ENCODE measurements around the gene HOMER2.

Gene HOMER2

DNA sequence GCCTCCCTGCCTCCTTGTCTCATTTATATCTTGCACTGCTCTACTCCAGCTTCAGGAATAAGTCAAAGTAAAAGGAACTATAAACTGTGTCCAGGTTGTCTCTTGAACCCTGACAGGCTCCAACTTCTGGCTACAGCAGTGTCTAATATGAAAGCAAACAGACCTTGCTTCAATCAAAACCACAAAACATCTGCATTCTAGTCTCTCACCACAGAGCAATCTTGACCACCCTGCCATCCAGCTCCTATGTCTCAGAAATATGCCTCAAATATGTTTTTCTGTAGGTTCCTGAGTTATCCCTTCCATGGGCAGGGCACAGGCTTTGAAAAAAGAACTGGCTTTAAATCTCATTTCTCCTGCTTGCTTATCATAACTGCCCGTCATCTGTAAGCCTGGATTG is 20.5 kb upstream of the HOMER2 start:
- TF ChIP-seq, protein P1, sequence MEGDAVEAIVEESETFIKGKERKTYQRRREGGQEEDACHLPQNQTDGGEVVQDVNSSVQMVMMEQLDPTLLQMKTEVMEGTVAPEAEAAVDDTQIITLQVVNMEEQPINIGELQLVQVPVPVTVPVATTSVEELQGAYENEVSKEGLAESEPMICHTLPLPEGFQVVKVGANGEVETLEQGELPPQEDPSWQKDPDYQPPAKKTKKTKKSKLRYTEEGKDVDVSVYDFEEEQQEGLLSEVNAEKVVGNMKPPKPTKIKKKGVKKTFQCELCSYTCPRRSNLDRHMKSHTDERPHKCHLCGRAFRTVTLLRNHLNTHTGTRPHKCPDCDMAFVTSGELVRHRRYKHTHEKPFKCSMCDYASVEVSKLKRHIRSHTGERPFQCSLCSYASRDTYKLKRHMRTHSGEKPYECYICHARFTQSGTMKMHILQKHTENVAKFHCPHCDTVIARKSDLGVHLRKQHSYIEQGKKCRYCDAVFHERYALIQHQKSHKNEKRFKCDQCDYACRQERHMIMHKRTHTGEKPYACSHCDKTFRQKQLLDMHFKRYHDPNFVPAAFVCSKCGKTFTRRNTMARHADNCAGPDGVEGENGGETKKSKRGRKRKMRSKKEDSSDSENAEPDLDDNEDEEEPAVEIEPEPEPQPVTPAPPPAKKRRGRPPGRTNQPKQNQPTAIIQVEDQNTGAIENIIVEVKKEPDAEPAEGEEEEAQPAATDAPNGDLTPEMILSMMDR (conservative IDR thresholded peaks at IDR 0.05), result no peak
- TF ChIP-seq ZFX (IDR thresholded peaks at IDR 0.05), result no peak
- H3K27ac ChIP-seq, result no peak overlapping the region

DNA sequence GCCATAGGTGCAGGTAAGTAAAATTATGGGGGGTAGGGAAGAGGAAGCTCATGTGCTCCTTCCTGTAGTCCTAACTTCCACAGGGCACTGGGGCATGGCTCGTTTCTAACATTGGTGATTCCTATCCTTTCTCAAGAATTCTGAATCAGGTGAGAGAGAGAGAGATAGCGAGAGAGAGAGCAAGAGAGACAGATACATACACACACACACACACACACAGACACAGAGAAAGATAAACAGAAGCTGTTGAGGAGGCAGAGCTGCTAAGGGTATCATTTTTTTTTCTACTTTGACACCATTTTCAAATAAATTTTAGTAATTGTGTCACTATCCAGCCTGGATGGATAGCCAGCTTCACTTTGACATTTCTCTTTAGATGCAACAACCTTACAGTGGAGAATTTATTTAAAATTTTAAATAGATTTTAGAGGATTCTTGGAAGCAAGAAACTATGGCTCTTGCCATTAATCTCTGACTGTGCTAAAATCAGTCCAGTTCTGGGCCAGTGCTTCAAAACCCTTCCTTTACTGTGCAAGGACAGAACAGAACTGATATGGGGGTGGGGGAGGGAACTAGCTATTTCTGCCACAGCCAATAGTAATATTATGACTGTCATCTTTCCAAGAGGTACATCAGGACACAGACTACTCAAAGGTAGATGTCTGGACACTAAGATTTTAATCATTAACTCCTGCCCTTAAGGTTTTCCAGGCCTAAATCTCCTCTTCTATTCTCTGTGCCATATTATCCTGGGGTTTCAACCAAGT is 18.9 kb upstream of the HOMER2 start:
- TF ChIP-seq ZFX (IDR thresholded peaks at IDR 0.05), result no peak
- TF ChIP-seq, protein P1 (conservative IDR thresholded peaks at IDR 0.05), result no peak
- no peak overlapping the region for H3K27ac ChIP-seq

DNA sequence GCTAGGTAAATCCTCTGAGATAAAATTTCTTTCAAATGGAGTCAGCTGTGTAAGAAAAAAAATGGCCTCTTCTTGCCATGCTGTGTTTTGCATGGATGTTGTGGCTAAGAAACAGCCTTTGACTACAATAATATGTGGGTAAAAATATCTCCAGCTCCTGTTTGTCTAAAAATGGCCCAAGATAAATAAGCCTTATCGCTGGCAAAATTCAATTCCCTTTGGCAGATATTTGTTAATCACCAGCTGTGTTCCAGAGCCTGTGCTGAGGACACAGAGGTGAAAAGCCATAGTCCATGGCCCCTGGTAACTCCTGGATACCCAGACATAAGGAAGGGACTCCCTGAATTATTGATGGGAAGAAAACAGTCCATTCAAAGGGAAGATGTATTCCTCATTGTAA is 18.2 kb upstream of the HOMER2 start:
- TF ChIP-seq ZFX (IDR thresholded peaks at IDR 0.05), result no peak
- TF ChIP-seq, protein P1 (conservative IDR thresholded peaks at IDR 0.05), result no peak
- no peak overlapping the region for H3K27ac ChIP-seq

DNA sequence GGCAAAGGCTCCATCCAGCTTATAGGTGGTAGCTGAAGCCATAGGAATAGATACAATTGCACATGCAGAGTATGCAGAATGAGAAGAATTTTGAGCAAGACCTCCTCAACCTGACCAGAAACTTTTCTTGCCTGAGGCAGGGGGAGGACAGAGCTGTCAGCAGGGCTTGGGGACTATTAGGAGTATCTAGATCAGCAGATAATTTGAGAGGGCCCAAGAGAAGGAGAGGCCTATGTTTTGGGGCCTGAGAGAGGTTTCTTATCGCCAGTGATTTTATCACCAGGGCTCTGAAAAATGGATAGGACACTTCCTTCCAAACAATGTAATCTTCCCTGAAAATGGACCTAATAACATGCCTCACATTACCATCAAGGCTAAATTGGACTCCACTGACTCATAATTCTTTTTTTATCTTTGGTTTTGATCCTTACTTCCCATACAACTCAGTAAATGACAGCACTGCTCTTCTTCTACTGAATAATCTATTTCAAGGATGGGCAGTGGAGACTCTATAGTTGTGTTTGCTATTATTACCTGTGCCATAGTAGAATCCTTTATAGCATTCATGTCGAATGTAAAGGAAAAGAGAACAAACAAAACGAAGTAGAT is 17.7 kb upstream of the HOMER2 start:
- H3K27ac ChIP-seq, result no peak overlapping the region
- no peak for TF ChIP-seq ZFX (IDR thresholded peaks at IDR 0.05)
- TF ChIP-seq, protein P1 (conservative IDR thresholded peaks at IDR 0.05), result no peak

DNA sequence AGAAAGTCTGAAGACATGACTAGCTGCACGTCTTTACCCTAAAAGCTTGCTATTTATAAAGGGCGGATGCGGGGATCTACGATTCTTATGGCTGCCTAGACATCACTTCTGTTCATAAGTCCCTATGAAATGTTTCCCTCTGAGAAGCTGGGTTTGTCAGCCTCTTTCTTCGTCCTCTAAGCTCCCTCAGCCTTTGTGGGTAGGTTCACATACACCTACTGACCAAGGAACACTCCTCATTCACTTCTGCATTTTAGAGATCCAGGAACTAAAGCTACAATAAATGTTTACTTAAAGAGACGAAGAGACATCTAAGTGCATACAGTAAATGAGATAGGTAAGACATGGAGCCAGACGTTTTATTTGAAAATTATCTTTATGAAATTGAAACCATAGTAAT is 16.8 kb upstream of the HOMER2 start:
- no peak for TF ChIP-seq ZFX (IDR thresholded peaks at IDR 0.05)
- TF ChIP-seq, protein P1 (conservative IDR thresholded peaks at IDR 0.05), result no peak
- H3K27ac ChIP-seq, result no peak overlapping the region

DNA sequence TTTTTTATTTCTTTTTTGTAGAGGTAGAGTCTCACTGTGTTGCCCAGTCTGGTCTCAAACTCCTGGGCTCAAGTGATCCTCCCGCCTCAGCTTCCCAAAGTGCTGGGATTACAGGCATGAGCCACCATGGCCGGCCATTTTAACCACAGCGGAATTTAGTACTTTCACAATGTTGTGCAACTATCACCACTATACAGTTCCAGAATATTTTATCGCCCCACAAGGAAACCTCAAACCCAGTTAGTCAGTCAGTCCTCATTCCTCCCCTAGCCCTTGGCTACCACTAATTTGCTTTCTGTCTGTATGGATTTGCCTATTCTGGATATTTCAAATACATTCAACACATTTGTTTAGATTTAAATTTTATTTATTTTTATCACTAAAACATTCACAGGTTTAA is 15.5 kb upstream of the HOMER2 start:
- H3K27ac ChIP-seq, result no peak overlapping the region
- no peak for TF ChIP-seq ZFX (IDR thresholded peaks at IDR 0.05)
- TF ChIP-seq, protein P1 (conservative IDR thresholded peaks at IDR 0.05), result no peak

DNA sequence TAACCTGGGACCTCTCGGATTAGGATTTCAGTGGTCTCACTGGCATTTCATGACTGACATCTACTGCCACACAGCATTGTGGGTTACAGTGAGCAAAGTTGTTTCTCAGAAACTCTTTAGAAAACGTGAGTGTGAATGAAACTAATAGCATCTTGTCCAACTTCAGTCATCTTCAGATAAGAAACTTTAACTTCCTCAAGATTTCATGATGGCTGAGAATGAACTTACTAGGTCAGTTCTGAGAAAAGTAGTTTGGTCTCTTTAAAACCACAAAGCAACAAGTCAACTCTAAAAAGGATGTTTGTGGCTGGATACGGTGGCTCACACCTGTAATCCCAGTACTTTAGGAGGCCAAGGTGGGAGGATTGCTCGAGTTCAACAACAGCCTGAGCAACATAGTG is 14.2 kb upstream of the HOMER2 start:
- no peak overlapping the region for H3K27ac ChIP-seq
- TF ChIP-seq ZFX (IDR thresholded peaks at IDR 0.05), result no peak
- TF ChIP-seq, protein P1 (conservative IDR thresholded peaks at IDR 0.05), result no peak

Data from C4-2B (cell line).